Stimulated activated CD4-positive, alpha-beta T cell treated with anti-CD3 and anti-CD28 coated beads, Interleukin-1b, Interleukin-23, amount 100 ng/mL, for 24 hours (primary cell): Measurements from ENCODE around the gene SZRD1.
A peak's percentile ranks its signal among the peaks of the same experiment; 100 is the strongest.

Experiments used
- DNase-seq, 4 experiments: peaks; one replicate each; pipeline ENCODE4 v3.0.0-alpha.2; 2020; ENCODE audit warnings: low read depth in 4 of 4, low spot score in 1 of 4

The SZRD1 gene

GRCh38 chr1:16436946-16437474 is 70.0 kb downstream of the SZRD1 start, which contains the start of gene SPATA21:
Gene SPATA21, minus strand, starts transcription at chr1:16437424. Its CDS starts 6,053 bp downstream, at chr1:16431371.
- DNase-seq: no peak

DNA sequence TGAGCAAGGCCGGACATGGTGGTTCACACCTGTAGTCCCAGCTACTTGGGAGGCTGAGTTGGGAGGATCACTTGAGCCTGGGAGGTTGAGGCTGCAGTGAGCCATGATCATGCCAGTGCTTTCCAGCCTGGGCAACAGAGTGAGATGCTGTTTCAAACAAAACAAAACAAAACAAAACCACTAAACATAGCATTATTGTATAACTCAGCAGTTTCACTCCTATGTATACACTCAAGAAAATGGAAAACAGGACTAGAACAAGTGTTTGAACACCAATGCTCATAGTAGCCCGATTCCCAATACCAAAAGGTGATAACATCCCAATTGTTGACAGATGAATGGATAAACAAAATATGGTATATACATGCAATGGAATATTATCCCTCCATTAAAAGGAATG is 71.5 kb downstream of the SZRD1 start:
- no peak for DNase-seq

DNA sequence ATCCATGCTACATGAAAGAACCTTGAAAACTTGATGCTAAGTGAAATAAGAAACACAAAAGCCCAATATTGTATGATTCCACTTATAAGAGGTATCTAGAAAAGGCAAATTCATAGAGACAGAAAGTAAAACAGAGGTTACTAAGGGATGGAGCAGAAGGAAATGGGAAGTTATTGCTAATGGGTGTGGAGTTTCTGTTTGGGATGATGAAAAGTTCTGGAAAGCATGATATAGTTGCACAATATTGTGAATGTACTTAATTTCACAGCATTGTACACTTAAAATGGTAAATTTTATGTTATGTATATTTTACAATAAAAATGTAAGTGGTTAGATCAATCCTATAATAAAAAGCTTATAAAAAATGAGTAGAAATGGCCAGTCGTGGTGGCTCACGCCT is 71.9 kb downstream of the SZRD1 start:
- DNase-seq: no peak

DNA sequence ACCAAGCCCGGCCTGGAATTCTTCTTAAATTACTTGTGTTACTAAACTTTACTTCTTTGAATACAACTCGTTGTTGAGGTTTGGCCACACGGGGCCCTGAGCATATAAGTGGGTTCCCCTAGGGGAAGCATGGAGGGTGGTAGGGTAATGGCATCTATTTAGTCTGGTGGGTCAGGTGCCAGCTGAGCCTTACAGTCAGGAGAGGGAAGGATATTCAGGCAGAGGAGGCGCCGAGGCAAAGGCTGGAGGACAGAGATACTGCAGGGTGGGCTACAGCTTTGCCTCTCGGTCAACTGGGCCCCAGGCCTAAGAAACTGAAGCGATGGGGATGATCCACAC is 73.1 kb downstream of the SZRD1 start:
- no peak for DNase-seq

- DNase-seq: peak; percentile 91 to 97 (median 94)
Measured at GRCh38 chr1:16440470-16441281, 73.6 kb downstream of the SZRD1 start, which contains the start of gene NECAP2. Gene NECAP2, plus strand, starts transcription at chr1:16440724. Its CDS starts 38 bp downstream, at chr1:16440762.

GRCh38 chr1:16441282-16441665 is 74.2 kb downstream of the SZRD1 start:
- DNase-seq: no peak

DNA sequence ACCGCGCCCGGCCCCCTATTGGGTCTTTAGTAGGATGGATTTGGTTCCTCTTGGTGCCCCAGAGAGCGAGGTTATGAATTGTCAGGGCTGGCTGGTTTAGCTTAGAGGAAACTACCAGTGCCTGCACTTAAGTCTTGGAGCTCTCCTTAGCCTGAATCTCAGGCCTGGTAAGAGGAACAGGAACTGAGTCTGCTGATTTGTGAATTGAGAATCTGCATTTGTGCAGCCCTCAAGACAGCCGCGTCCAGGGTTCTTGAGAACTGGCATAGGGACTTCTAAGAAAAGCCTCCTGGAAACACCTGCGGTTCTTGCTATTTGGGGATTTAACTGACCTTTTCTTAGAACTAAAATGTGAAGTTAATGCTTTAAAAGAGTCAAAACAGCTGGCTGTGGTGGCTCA is 75.2 kb downstream of the SZRD1 start:
- DNase-seq: no peak

- no peak for DNase-seq
Measured at GRCh38 chr1:16442941-16443340, 75.9 kb downstream of the SZRD1 start.

DNA sequence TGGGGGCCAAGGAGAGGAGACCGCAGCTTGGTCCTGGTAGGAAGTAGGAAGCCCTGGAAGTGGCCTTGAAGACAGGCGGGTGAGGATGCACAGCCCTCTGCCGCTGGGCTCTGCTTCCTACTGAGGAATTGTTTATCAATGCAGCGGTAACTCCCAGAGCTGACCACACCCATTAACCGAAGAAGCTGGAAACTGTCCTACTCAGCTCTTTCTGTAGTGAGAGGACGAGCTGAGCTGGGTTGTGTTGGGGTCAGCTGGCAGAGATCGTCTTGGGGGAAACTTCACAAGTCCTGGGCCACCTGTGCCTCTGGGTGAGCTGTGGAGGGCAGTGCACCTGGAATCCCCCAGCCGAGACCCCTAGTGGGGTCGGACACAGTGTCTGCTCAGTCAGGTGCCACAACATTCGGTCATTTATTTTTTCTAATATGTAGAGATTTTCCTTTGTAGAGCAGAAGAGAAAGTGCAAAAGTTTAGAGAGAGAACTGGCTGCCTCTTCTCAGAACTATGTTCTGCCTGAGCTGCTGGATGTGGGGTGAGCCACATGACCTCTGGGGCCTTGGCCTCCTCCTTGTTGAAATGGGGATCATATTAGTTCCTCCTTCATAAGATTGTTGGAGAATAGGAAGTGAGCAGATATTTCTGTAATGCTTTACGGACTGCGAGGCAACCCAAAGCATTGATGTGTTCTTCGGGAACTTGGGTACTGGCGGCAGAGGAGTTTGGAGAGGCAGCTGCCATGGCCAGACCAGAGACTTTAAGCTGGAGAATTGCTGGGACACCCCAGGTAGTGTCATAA is 77.1 kb downstream of the SZRD1 start:
- no peak for DNase-seq

DNA sequence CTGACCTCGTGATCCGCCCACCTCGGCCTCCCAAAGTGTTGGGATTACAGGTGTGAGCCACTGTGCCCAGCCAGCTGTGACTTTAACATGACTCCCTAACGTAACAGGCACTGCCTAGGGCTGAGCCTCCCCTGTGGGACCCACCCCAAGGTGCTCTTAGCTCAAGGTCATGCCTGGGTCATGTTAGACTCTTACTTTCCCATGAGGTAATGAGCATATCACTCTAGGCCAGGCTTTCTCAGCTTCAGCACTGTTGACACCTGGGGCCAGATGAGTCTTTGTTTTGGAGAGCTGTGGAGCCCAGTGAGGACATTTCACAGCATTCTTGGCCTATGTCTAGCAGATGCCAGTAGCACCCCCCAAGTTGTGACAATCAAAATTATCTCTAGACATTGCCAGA is 78.0 kb downstream of the SZRD1 start:
- DNase-seq: no peak

DNA sequence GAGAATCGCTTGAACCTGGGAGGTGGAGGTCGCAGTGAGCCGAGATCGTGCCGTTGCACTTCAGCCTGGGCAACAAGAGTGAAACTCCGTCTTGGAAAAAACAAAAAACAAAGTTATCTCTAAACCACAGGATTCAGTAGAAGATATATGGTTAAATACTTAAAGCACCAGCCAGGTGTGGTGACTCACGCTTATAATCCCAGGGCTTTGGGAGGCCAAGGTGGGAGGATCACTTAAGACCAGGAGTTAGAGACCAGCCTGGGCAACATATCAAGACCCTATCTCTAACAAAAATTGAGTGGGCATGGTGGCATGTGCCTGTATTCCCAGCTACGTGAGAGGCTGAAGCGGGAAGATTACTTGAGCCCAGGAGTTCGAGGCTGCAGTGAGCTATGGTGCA is 79.1 kb downstream of the SZRD1 start:
- no peak for DNase-seq

GRCh38 chr1:16447641-16448040 is 80.6 kb downstream of the SZRD1 start:
- no peak for DNase-seq
